Loucy (cell line): ENCODE data around the gene BRICD5.

Experiments
- H2AFZ ChIP-seq: fragments of 200-600 bp; sonication (generic); 2 replicates; pipeline ENCODE4 v1.6.0; 2016; ENCODE audit warnings: antibody characterized with exemption, mild to moderate bottlenecking, low read length, moderate library complexity
- H3F3A ChIP-seq: fragments of 200-600 bp; 2 replicates; pipeline ENCODE4 v1.6.0; 2016; ENCODE audit warnings: antibody characterized with exemption, low read depth, mild to moderate bottlenecking
- H3K27me3 ChIP-seq: fragments of 200-600 bp; sonication (generic); 2 replicates; pipeline ENCODE4 v1.6.1; 2014; ENCODE audit warnings: low read length, mild to moderate bottlenecking; ENCODE audit not compliant: insufficient read depth, poor library complexity, severe bottlenecking
- H3K36me3 ChIP-seq: fragments of 200-600 bp; sonication (generic); 2 replicates; pipeline ENCODE4 v1.6.1; 2016; ENCODE audit warnings: low read length; ENCODE audit not compliant: insufficient read depth
- H3K4me1 ChIP-seq: fragments of 200-600 bp; sonication (generic); 2 replicates; pipeline ENCODE4 v1.5.1; 2014; ENCODE audit warnings: low read length, mild to moderate bottlenecking; ENCODE audit not compliant: insufficient read depth, poor library complexity, severe bottlenecking
- H3K4me2 ChIP-seq: fragments of 200-600 bp; sonication (generic); 2 replicates; pipeline ENCODE4 v1.6.0; 2014; ENCODE audit warnings: antibody characterized with exemption, low read length, low read depth, mild to moderate bottlenecking; ENCODE audit not compliant: poor library complexity, severe bottlenecking
- H3K4me3 ChIP-seq: fragments of 200-600 bp; sonication (generic); 2 replicates; pipeline ENCODE4 v1.5.1; 2014; ENCODE audit warnings: low read length, mild to moderate bottlenecking, mixed read lengths; ENCODE audit not compliant: poor library complexity, severe bottlenecking
- H3K79me2 ChIP-seq: fragments of 200-600 bp; sonication (generic); 2 replicates; pipeline ENCODE4 v1.6.1; 2014; ENCODE audit warnings: low read length; ENCODE audit not compliant: insufficient read depth
- H3K9ac ChIP-seq: fragments of 200-600 bp; sonication (generic); 2 replicates; pipeline ENCODE4 v1.6.0; 2014; ENCODE audit warnings: mild to moderate bottlenecking, low read depth, low read length, moderate library complexity; ENCODE audit not compliant: poor library complexity, severe bottlenecking
- H3K9me2 ChIP-seq: fragments of 200-600 bp; sonication (generic); replicated peaks from 2 replicates; pipeline ENCODE4 v1.6.1; 2016; ENCODE audit warnings: low read depth, low read length, mixed read lengths
- H3K9me3 ChIP-seq: fragments of 200-600 bp; sonication (generic); 2 replicates; pipeline ENCODE4 v1.6.1; 2014; ENCODE audit warnings: mild to moderate bottlenecking, antibody characterized with exemption, low read length, low read depth; ENCODE audit not compliant: insufficient read depth
- H4K20me1 ChIP-seq: fragments of 200-600 bp; sonication (generic); 2 replicates; pipeline ENCODE4 v1.6.0; 2014; ENCODE audit warnings: antibody characterized with exemption, low read length, mild to moderate bottlenecking; ENCODE audit not compliant: insufficient read depth, poor library complexity, severe bottlenecking
- EZH2phosphoT487 ChIP-seq: fragments of 200-600 bp; IDR thresholded peaks from 2 replicates; pipeline ENCODE4 v1.6.1; 2018; ENCODE audit warnings: antibody characterized with exemption, mild to moderate bottlenecking, moderate library complexity, borderline replicate concordance
- TF ChIP-seq, protein P1 (sequence below): fragments of 200-600 bp; sonication (generic); conservative IDR thresholded peaks from 2 replicates; pipeline ENCODE4 v1.5.1; 2014; ENCODE audit warnings: mild to moderate bottlenecking, antibody characterized with exemption, low read length

The BRICD5 gene

DNA sequence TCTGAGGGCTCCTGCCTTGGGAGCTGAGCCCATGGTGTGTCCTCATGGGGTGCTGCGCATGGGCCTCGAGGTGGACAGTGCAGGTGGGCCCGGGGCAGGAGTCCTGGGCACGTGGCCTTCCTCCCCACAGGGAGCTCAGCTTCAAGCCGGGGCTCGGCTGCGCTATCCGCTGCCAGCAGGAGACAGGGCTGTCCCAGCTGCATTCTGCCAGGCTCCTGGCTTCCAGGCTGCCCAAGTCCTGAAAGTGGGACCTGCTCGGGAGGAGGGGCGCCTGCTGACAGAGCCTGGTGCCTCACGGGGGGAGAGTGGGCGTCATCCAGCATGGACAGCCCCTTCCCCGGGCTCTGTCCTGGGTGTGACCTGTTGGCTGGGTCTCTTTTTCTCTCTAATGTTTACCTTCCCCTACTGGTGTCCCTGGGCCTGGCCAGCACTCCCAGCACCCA lies 48.0 kb downstream of the BRICD5 start:
- Histone ChIP-seq H3F3A (no peaks in the 10 kb centered on the region), H3K79me2 (peaks cover 52% of the 10 kb centered on the region), H3K27me3 (no peaks in the 10 kb centered on the region), H4K20me1 (peaks cover 6% of the 10 kb centered on the region), H3K9me3 (no peaks in the 10 kb centered on the region), H3K4me2 (no peak overlapping the region), H3K4me1 (no peaks in the 10 kb centered on the region), H2AFZ (no peak overlapping the region), H3K9ac (no peak overlapping the region), H3K4me3 (no peak overlapping the region), H3K36me3 (no peaks in the 10 kb centered on the region), H3K9me2 (no peaks in the 10 kb centered on the region)
- TF ChIP-seq EZH2phosphoT487, result no peak
- TF ChIP-seq, protein P1, sequence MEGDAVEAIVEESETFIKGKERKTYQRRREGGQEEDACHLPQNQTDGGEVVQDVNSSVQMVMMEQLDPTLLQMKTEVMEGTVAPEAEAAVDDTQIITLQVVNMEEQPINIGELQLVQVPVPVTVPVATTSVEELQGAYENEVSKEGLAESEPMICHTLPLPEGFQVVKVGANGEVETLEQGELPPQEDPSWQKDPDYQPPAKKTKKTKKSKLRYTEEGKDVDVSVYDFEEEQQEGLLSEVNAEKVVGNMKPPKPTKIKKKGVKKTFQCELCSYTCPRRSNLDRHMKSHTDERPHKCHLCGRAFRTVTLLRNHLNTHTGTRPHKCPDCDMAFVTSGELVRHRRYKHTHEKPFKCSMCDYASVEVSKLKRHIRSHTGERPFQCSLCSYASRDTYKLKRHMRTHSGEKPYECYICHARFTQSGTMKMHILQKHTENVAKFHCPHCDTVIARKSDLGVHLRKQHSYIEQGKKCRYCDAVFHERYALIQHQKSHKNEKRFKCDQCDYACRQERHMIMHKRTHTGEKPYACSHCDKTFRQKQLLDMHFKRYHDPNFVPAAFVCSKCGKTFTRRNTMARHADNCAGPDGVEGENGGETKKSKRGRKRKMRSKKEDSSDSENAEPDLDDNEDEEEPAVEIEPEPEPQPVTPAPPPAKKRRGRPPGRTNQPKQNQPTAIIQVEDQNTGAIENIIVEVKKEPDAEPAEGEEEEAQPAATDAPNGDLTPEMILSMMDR, result no peak

- H3K4me3 ChIP-seq, result no peak overlapping the region
- H4K20me1 ChIP-seq, result peaks cover 6% of the 10 kb centered on the region
- no peaks in the 10 kb centered on the region for H3F3A ChIP-seq
- H3K79me2 ChIP-seq, result peaks cover 59% of the 10 kb centered on the region
- TF ChIP-seq, protein P1, result no peak
- TF ChIP-seq EZH2phosphoT487, result no peak
- no peaks in the 10 kb centered on the region for H3K9me2 ChIP-seq
- no peak overlapping the region for H3K4me2 ChIP-seq
- no peak overlapping the region for H2AFZ ChIP-seq
- peaks cover 5% of the 10 kb centered on the region for H3K4me1 ChIP-seq
- no peaks in the 10 kb centered on the region for H3K27me3 ChIP-seq
- no peaks in the 10 kb centered on the region for H3K36me3 ChIP-seq
- H3K9me3 ChIP-seq, result no peaks in the 10 kb centered on the region
- H3K9ac ChIP-seq, result no peak overlapping the region
Measured at GRCh38 chr16:2161911-2162310, 48.8 kb downstream of the BRICD5 start.

GRCh38 chr16:2160915-2161551 lies 49.6 kb downstream of the BRICD5 start:
- Histone ChIP-seq H3K4me1 (peaks cover 5% of the 10 kb centered on the region), H3K9ac (no peak overlapping the region), H3K9me2 (no peaks in the 10 kb centered on the region), H3K79me2 (peaks cover 68% of the 10 kb centered on the region), H3K36me3 (no peaks in the 10 kb centered on the region), H3K9me3 (no peaks in the 10 kb centered on the region), H3F3A (no peaks in the 10 kb centered on the region), H4K20me1 (peaks cover 6% of the 10 kb centered on the region), H3K27me3 (no peaks in the 10 kb centered on the region), H3K4me3 (no peak overlapping the region), H3K4me2 (no peak overlapping the region), H2AFZ (no peak overlapping the region)
- TF ChIP-seq EZH2phosphoT487, result no peak
- TF ChIP-seq, protein P1, result no peak
